IPS-20b (cell line): ENCODE data around the gene SLC30A3.

ENCODE experiments used
- H3K27ac ChIP-seq: one replicate; pipeline ENCODE4 v1.5.1; 2013; ENCODE audit warnings: low read length
- H3K27me3 ChIP-seq: 2 replicates; pipeline ENCODE4 v1.6.1; 2013; ENCODE audit warnings: mild to moderate bottlenecking, low read length, inconsistent platforms; ENCODE audit not compliant: insufficient read depth
- H3K36me3 ChIP-seq: 2 replicates; pipeline ENCODE4 v1.6.1; 2013; ENCODE audit warnings: low read depth, mild to moderate bottlenecking, inconsistent platforms, low read length, moderate library complexity; ENCODE audit not compliant: insufficient read depth
- H3K4me1 ChIP-seq: 2 replicates; pipeline ENCODE4 v1.6.1; 2013; ENCODE audit warnings: mild to moderate bottlenecking, control low read depth, inconsistent platforms, low read length, moderate library complexity; ENCODE audit not compliant: insufficient read depth
- H3K4me3 ChIP-seq: 2 replicates; pipeline ENCODE4 v1.5.1; 2013; ENCODE audit warnings: mild to moderate bottlenecking, low read length, inconsistent platforms
- H3K9ac ChIP-seq: 2 replicates; pipeline ENCODE4 v1.6.1; 2013; ENCODE audit warnings: low read depth, mild to moderate bottlenecking, inconsistent platforms, low read length, moderate library complexity
- H3K9me3 ChIP-seq: 2 replicates; pipeline ENCODE4 v1.6.1; 2013; ENCODE audit warnings: mild to moderate bottlenecking, low read depth, low read length, inconsistent platforms; ENCODE audit not compliant: insufficient read depth

SLC30A3 gene, protein sequence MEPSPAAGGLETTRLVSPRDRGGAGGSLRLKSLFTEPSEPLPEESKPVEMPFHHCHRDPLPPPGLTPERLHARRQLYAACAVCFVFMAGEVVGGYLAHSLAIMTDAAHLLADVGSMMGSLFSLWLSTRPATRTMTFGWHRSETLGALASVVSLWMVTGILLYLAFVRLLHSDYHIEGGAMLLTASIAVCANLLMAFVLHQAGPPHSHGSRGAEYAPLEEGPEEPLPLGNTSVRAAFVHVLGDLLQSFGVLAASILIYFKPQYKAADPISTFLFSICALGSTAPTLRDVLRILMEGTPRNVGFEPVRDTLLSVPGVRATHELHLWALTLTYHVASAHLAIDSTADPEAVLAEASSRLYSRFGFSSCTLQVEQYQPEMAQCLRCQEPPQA

DNA sequence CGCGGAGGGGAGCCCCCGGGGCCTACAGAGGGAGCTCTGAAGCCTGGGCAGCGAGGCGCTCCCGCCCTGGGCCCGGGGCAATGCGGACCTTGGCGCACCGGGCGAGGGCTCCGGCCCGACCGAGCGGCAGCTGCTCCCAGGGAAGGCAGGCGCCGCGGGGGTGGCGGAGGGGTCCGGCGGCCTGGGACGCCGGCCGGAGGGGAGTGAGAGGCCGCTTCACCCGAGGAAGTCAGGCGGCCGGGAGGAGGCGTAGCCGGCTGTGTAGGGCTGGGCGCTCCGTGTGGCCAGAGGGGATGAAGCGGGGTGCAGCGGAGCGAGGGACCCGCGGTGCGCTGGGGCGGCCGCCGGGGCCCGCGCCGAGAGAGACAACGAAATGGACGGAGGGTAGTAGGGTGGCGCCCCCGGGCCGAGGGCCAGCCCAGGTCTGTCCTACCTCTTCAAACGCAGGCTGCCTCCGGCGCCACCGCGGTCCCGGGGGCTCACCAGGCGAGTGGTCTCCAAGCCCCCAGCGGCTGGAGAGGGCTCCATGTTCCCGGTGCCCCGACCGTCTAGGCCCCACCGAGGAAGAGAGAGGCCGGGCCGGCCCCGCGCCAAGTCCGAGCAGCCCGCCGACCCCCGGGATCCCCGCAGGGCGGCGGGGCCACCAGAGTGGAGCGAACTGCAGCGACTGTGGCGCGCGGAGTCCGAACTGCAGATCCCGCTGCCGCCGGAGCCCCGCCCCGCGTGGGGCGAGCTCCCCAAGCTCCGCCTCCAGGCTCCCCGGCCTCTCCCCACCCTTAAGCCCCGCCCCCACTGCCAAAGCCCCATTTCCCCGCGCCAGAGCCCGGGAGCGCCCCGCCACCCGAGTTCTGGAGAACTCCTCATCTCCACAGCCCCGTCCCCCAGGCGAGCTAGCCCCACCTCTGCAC is at the start of gene SLC30A3:
Gene SLC30A3 (minus strand): TSS at position 669 of the 908 bp plus-strand sequence. CDS start 141 bp downstream, at position 528.
- no peaks in the 10 kb centered on the region; the same call in 1 of the 2 replicates for H3K9me3 ChIP-seq
- H3K4me3 ChIP-seq, result peak within 1 kb of the TSS; percentile 71
- peak within 1 kb of the TSS; percentile 37; the same call in 1 of the 2 replicates for H3K9ac ChIP-seq
- H3K36me3 ChIP-seq, result no peaks in the 10 kb centered on the region
- peaks cover 81% of the 10 kb centered on the region for H3K27me3 ChIP-seq
- H3K4me1 ChIP-seq, result peaks cover 6% of the 10 kb centered on the region; the same call in 1 of the 2 replicates
- H3K27ac ChIP-seq, result no peak within 1 kb of the TSS

DNA sequence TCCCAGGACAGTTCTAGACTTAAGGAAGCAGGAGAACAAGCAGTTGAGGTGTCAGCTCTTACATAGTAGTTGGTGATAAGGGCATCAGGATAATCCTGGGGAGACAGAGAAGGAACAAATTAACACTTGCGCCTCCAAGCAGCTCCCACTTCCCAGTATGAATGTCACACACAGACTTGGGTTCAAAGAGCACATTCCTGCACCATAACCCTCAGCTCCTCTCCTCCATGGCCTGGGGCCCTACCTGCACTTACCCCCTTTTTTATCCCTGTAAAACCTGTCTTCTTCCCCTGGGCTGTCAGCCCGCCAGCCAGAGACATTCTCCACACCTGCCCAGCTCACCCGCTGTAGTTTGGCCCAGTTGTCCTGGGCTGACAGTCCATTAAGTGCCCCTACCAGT is 49.3 kb upstream of the SLC30A3 start:
- H3K27me3 ChIP-seq, result peaks cover 28% of the 10 kb centered on the region
- no peaks in the 10 kb centered on the region; the same call in 1 of the 2 replicates for H3K36me3 ChIP-seq
- H3K27ac ChIP-seq, result no peak overlapping the region
- no peak overlapping the region for H3K9ac ChIP-seq
- no peak overlapping the region for H3K4me3 ChIP-seq
- no peaks in the 10 kb centered on the region for H3K9me3 ChIP-seq
- H3K4me1 ChIP-seq, result peaks cover 8% of the 10 kb centered on the region

DNA sequence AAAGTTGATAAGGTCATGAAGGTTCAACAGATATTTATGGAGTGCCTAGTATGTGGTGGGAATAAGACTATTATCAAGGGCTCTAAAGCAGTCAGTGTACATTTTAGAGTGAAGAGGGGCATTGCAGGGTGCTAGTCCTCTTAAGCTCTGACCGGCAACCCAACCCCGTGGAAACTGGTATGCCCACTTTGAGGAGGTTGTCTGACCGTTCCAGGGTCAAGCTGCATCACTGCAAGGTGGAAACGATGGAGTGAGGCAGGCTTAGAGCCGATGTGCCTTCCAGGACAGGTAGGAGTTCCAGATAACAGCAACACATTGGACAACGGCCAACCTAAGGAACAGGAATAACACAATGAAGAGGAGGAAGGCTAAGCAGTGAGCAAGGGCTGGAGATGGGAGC is 46.8 kb upstream of the SLC30A3 start:
- Histone ChIP-seq H3K9ac (no peak overlapping the region), H3K27me3 (peaks cover 53% of the 10 kb centered on the region), H3K9me3 (no peaks in the 10 kb centered on the region), H3K27ac (no peak overlapping the region), H3K36me3 (no peaks in the 10 kb centered on the region; the same call in 1 of the 2 replicates), H3K4me1 (no peaks in the 10 kb centered on the region), H3K4me3 (no peak overlapping the region)

DNA sequence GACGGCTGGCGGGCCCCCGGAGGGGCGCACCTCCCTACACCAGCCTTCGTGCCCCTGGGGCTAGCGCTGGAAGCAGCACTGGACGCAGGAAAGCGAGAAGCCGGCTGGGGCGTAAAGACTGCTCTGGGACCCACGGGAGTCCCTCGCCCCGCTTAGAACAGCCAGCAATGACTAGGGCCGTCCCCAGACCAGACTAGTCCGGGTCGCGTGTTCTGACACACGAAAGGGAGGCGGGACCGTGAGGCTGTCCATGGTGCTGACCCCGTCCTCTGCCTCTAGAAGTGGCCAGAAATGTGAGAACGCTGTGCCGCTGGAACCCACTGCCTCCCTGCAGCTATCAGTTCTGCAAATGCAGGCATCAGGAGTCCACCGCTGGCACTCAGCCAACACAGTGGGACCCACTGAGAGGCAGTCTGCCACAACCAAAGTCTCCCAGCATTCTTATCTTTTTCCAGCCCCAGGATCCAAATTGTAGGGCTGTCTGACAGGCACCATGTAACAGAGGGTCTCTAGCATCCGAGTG is 45.6 kb upstream of the SLC30A3 start, which contains the start of gene UCN:
Gene UCN (minus strand): TSS at position 87 of the 523 bp plus-strand sequence. CDS start 550 bp downstream, outside the sequence.
- Histone ChIP-seq H3K9me3 (no peaks in the 10 kb centered on the region), H3K27ac (no peak within 1 kb of the TSS), H3K27me3 (peaks cover 58% of the 10 kb centered on the region), H3K36me3 (no peaks in the 10 kb centered on the region; the same call in 1 of the 2 replicates), H3K4me1 (no peaks in the 10 kb centered on the region), H3K4me3 (peak within 1 kb of the TSS; percentile 47; the same call in 1 of the 2 replicates), H3K9ac (no peak within 1 kb of the TSS)

DNA sequence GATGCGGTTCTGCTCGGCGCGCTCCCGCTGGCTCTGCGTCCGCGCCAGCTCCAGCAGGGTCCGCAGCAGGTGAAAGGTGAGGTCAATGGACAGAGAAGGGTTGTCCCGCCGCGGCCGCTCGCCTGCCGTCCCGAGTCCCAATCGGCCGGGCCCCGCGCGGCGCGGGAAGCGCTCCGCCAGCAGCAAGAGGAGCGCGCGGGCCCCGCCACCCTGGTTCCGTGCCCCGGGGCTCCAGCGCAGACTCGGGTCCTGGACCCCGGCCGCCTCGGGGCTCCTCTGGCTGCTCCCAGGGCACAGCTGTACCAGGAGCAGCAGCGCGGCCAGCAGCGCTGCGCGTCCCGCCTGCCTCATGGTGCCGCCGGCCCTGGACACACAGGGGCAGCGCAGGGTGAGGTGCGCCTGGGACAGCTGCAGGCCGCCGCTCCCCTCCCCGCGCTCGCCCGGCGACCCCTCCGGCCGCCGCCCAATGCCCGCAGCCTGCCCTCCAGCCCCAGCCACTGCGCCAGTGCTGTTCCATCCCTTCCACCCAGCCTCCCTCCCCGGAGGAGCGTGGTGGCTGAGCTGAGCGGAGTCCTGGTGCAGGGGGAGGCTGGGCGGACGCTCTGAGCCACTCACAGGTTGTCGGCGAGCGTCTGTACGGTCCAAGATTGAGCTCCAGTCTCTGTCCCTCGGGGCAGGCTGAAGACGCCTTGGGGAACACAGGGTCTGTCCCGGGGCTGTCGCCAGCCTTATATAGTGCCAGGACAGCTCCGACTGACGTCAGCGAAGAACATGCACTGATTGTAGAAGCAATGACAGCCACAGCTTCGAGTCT is 44.9 kb upstream of the SLC30A3 start:
- Histone ChIP-seq H3K9ac (no peak overlapping the region), H3K27me3 (peaks cover 58% of the 10 kb centered on the region), H3K27ac (no peak overlapping the region), H3K4me1 (no peaks in the 10 kb centered on the region), H3K9me3 (no peaks in the 10 kb centered on the region), H3K36me3 (no peaks in the 10 kb centered on the region; the same call in 1 of the 2 replicates), H3K4me3 (peak overlapping the region; percentile 47; the same call in 1 of the 2 replicates)

DNA sequence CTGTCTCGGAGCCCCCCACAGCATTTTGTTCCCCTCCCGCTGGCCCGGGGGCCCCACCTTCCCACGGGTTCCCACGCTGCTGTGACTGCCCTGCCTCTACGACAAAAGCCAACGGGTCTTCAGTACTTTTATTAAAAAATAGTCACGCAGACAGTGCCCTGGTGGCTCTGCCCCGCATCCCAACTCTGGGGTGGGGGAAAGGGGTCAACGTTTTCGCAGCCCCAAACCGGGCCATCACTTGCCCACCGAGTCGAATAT is 44.4 kb upstream of the SLC30A3 start:
- Histone ChIP-seq H3K4me3 (no peak overlapping the region; the same call in 1 of the 2 replicates), H3K4me1 (no peaks in the 10 kb centered on the region), H3K27me3 (peaks cover 58% of the 10 kb centered on the region), H3K9me3 (no peaks in the 10 kb centered on the region), H3K9ac (no peak overlapping the region), H3K36me3 (no peaks in the 10 kb centered on the region; the same call in 1 of the 2 replicates), H3K27ac (no peak overlapping the region)

DNA sequence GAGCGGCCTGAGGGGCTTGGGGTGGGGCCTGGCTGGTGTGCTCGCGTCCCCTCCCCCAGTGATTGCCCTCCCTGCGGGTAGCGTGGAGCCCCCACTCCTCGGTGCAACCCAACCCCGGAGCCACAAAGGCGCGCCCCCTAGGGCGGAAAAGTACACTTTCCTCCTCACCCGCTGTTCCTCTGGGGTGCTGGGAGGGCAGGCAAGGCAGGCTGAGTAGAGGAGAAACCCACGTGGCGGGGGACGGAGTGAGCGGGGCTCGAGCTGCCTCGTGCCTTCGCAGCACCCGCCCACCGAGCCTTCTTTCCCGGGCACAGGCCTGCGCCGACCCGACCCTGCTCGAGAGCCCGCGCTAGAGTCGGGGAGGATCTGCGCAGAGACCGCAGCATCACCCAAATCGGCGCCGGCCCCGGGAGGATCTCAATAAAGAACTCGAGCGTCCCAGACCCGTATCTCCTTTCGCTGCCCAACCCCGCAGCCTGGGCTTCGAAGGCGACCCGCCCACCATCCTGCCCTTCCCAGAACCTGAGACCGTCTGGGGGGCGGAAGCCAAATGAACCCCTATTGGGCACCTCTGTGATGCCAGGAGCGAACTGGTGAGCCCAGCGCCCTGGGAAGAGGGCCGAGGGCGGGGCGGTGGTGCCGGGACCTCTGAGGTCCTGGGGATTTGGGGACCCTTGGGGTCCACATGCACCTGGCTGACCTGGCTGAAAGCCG is 43.9 kb upstream of the SLC30A3 start:
- peaks cover 58% of the 10 kb centered on the region for H3K27me3 ChIP-seq
- H3K4me1 ChIP-seq, result no peaks in the 10 kb centered on the region
- no peaks in the 10 kb centered on the region; the same call in 1 of the 2 replicates for H3K36me3 ChIP-seq
- no peak overlapping the region for H3K9ac ChIP-seq
- peak overlapping the region; percentile 22; the same call in 1 of the 2 replicates for H3K4me3 ChIP-seq
- no peaks in the 10 kb centered on the region for H3K9me3 ChIP-seq
- no peak overlapping the region for H3K27ac ChIP-seq

DNA sequence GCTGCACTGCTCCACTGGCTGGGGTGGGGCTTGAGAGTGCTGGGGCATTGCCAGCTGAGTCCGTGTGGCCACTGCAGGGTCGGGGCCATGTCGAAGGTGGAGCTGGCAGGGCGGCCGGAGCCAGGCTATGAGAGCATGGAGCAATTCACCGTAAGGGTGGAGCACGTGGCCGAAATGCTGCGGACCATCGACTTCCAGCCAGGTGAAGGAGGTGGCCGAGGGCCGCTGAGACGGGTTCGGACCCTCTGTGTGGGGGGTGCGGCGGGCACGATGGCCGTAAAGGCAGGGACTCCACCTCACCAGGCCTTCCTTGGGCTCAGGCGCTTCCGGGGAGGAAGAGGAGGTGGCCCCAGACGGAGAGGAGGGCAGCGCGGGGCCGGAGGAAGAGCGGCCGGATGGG is 43.3 kb upstream of the SLC30A3 start:
- H3K9ac ChIP-seq, result no peak overlapping the region
- peaks cover 58% of the 10 kb centered on the region for H3K27me3 ChIP-seq
- H3K36me3 ChIP-seq, result no peaks in the 10 kb centered on the region; the same call in 1 of the 2 replicates

DNA sequence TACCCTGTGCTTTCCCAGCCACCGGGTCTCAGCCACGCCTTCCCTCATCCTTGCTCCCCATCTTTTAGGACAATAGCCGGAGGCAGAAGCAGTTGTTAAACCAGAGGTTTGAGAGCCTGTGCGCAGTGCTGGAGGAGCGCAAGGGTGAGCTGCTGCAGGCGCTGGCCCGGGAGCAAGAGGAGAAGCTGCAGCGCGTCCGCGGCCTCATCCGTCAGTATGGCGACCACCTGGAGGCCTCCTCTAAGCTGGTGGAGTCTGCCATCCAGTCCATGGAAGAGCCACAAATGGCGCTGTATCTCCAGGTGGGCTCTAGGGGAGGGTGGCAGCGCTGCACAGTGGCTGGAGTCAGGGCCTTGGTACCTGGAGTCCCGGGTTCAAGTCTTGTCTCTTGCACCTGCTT is 42.7 kb upstream of the SLC30A3 start:
- H3K27me3 ChIP-seq, result peaks cover 58% of the 10 kb centered on the region

More for the DNA sequence above, 43.3 kb upstream of the SLC30A3 start:
- Histone ChIP-seq H3K9me3 (no peaks in the 10 kb centered on the region), H3K4me1 (no peaks in the 10 kb centered on the region), H3K4me3 (no peak overlapping the region), H3K27ac (no peak overlapping the region)

DNA sequence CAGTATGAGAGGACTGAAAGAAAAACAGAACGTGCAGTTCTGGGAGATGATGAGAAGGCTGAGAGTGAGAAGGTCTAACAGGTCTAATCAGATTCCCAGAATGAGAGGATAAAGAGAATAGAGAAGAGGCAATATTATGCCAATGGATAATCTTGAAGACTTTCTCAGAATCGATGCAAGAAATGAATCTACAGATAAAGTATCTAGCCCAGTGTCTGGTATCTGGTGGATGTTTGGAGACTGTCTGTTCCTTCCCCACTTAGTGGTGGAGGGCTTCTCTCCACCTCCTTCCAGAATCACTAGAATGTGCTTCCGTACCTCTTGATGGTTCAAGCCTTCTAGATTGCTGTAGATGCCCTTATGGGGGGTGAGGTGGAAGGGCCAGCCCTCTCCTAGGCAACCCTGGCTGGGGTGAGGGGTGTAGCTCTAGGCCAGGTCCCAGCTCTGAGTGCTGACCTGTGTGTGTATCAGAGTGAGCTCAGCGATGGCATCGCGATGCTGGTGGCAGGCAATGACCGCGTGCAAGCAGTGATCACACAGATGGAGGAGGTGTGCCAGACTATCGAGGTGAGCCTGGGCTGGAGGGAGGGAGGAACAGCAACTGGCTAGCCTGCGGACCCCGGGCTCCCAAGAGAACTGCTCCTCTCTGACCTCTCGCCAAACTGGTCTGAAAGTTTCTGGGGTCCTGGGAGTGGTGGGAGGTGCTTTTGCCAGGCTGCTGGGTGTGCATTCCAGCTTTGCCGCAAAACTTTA is 41.8 kb upstream of the SLC30A3 start:
- Histone ChIP-seq H3K9me3 (no peaks in the 10 kb centered on the region), H3K4me1 (no peaks in the 10 kb centered on the region), H3K27me3 (peaks cover 55% of the 10 kb centered on the region), H3K27ac (no peak overlapping the region), H3K36me3 (no peaks in the 10 kb centered on the region; the same call in 1 of the 2 replicates), H3K9ac (no peak overlapping the region), H3K4me3 (no peak overlapping the region)

More for the DNA sequence above, 42.7 kb upstream of the SLC30A3 start:
- Histone ChIP-seq H3K9me3 (no peaks in the 10 kb centered on the region), H3K9ac (no peak overlapping the region), H3K27ac (no peak overlapping the region), H3K4me1 (no peaks in the 10 kb centered on the region), H3K4me3 (no peak overlapping the region), H3K36me3 (no peaks in the 10 kb centered on the region; the same call in 1 of the 2 replicates)
